Temporal lobe (tissue), 2 donors: ENCODE results near the gene TEC. TPM values are rescaled to one million over a fixed set of nuclear protein-coding genes. Genes with fewer than 3 reads are reported as not detected.

Experiments
- small RNA-seq: library from RNA; depleted of rRNA; stranded (forward); fragments of <200 nt; gene quantifications from one replicate; pipeline ENCODE3, GENCODE V24; 2014; ENCODE audit warnings: low replicate concordance
- total RNA-seq: library from RNA; depleted of rRNA; stranded (reverse); fragments of >200 nt; gene quantifications from one replicate; pipeline ENCODE4 v1.2.3, GENCODE V29; 2014

Gene TEC
- total RNA-seq, 1 donor from 2014 or later = 2.0 TPM

Small RNA genes within 50 kb of the gene (small RNA-seq; reads per million reads assigned to genes)
- not detected for gene RF00019
- not detected for gene RF00026
- not detected for gene RNU6-838P

Other genes with a start within 250 kb of the TEC start
- gene TXK, start 135.6 kb downstream of the TEC start, total RNA-seq = 0.98 TPM
- 103 TPM for gene SLAIN2, start 71.7 kb upstream of the TEC start, total RNA-seq
- gene SLC10A4, start 213.5 kb upstream of the TEC start, total RNA-seq = 5.2 TPM
- 0.25 TPM for gene ZAR1, start 220.4 kb upstream of the TEC start, total RNA-seq